Sciatic nerve (tissue), 2 donors: ENCODE data around the gene KRT9. TPM values are rescaled to one million over a fixed set of nuclear protein-coding genes. Genes with fewer than 3 reads are reported as not detected.
"Not testable (repeated sequence)": the region's sequence is repeated elsewhere in the genome, so short reads cannot be mapped to it uniquely, and the experiment has no call there.

Experiments used
- ATAC-seq: fragments of 200-7000 bp; cut with Tn5 transposase; one replicate; pipeline ENCODE4 v1.9.1; 2020; ENCODE audit warnings: mild to moderate bottlenecking, moderate library complexity
- DNase-seq: peaks from one replicate; pipeline ENCODE4 v3.0.0-alpha.2; 2020; ENCODE audit warnings: low spot score
- intact Hi-C: fragments of 100-400 bp; cut with DNase I; formaldehyde crosslinking; loops from one replicate; pipeline ENCODE4 v1.14.2; 2022
- total RNA-seq: library from RNA; stranded (reverse); fragmentation: NEBNext Ultra II Directional; extraction: Animal tissue kit (Norgen Biotek cat#: 25700); gene quantifications from one replicate; pipeline ENCODE4 v1.2.1, GENCODE V29; 2021
- donor health status: DM: no; HTN: no; CAD: no.
- donor health status: DM: no; HTN: no; CAD: no.

Gene KRT9
- total RNA-seq, 1 donor from 2014 or later = not detected

GRCh38 chr17:41553176-41553575 lies 18.7 kb downstream of the KRT9 start:
- intact Hi-C loops = loop anchor here (5.0 kb wide), 1 partner anchor 94 kb away; no protein-coding TSS in a partner anchor
- ATAC-seq = no peak
- no peak for DNase-seq

GRCh38 chr17:41552455-41552854 lies 19.4 kb downstream of the KRT9 start:
- intact Hi-C loops = loop anchor here (5.0 kb wide), 1 partner anchor 95 kb away; no protein-coding TSS in a partner anchor
- no peak for DNase-seq
- no peak for ATAC-seq

GRCh38 chr17:41551365-41551764 lies 20.5 kb downstream of the KRT9 start:
- ATAC-seq (no peak), DNase-seq (no peak)
- intact Hi-C loops = loop anchor here (5.0 kb wide), 1 partner anchor 96 kb away; no protein-coding TSS in a partner anchor

- intact Hi-C loops = loop anchor here (5.0 kb wide), 1 partner anchor 98 kb away; no protein-coding TSS in a partner anchor
- DNase-seq (no peak), ATAC-seq (peak; percentile 5)
These were observed 22.2 kb downstream of the KRT9 start for GRCh38 chr17:41549596-41550039.

- ATAC-seq (peak; percentile 94), DNase-seq (peak; percentile 93)
- intact Hi-C loops = no loop called here
These were observed 22.8 kb downstream of the KRT9 start for GRCh38 chr17:41548844-41549595.

- ATAC-seq (peak; percentile 42), DNase-seq (peak; percentile 69)
- intact Hi-C loops = no loop called here
These were observed 23.7 kb downstream of the KRT9 start for GRCh38 chr17:41547921-41548843.

GRCh38 chr17:41547378-41547841 lies 24.4 kb downstream of the KRT9 start:
- DNase-seq (no peak), ATAC-seq (no peak)
- intact Hi-C loops = no loop called here

GRCh38 chr17:41546819-41547218 lies 25.0 kb downstream of the KRT9 start:
- intact Hi-C loops = no loop called here
- DNase-seq (no peak), ATAC-seq (no peak)

- intact Hi-C loops = no loop called here
- DNase-seq (no peak), ATAC-seq (no peak)
These were observed 25.9 kb downstream of the KRT9 start for GRCh38 chr17:41545829-41546410.

GRCh38 chr17:41544935-41545334 lies 26.9 kb downstream of the KRT9 start:
- intact Hi-C loops = no loop called here
- ATAC-seq = no peak
- DNase-seq = no peak

GRCh38 chr17:41544491-41544892 lies 27.4 kb downstream of the KRT9 start:
- no peak for ATAC-seq
- intact Hi-C loops = no loop called here
- DNase-seq = no peak

- intact Hi-C loops, DNase-seq: not testable (repeated sequence)
These were observed 29.1 kb downstream of the KRT9 start for GRCh38 chr17:41542786-41543185.

GRCh38 chr17:41542357-41542756 lies 29.5 kb downstream of the KRT9 start:
- DNase-seq = no peak
- intact Hi-C loops = no loop called here
- ATAC-seq = no peak

More at GRCh38 chr17:41542786-41543185, 29.1 kb downstream of the KRT9 start:
- ATAC-seq = not testable (repeated sequence)

GRCh38 chr17:41540921-41541625 lies 30.8 kb downstream of the KRT9 start:
- DNase-seq (no peak), ATAC-seq (no peak)
- intact Hi-C loops = no loop called here

- ATAC-seq (no peak), DNase-seq (no peak)
- intact Hi-C loops = no loop called here
These were observed 31.7 kb downstream of the KRT9 start for GRCh38 chr17:41539979-41540701.

GRCh38 chr17:41539071-41539492 lies 32.8 kb downstream of the KRT9 start:
- intact Hi-C loops = no loop called here
- DNase-seq (no peak), ATAC-seq (peak; percentile 11)

- DNase-seq (no peak), ATAC-seq (peak; percentile 81)
- intact Hi-C loops = no loop called here
These were observed 33.3 kb downstream of the KRT9 start for GRCh38 chr17:41538565-41538991.

- intact Hi-C loops = no loop called here
These were observed 33.9 kb downstream of the KRT9 start for GRCh38 chr17:41537990-41538389.

More at GRCh38 chr17:41537990-41538389, 33.9 kb downstream of the KRT9 start:
- ATAC-seq = no peak
- DNase-seq = no peak
